Measurements from ENCODE around the gene CDH7.

Gene CDH7, protein sequence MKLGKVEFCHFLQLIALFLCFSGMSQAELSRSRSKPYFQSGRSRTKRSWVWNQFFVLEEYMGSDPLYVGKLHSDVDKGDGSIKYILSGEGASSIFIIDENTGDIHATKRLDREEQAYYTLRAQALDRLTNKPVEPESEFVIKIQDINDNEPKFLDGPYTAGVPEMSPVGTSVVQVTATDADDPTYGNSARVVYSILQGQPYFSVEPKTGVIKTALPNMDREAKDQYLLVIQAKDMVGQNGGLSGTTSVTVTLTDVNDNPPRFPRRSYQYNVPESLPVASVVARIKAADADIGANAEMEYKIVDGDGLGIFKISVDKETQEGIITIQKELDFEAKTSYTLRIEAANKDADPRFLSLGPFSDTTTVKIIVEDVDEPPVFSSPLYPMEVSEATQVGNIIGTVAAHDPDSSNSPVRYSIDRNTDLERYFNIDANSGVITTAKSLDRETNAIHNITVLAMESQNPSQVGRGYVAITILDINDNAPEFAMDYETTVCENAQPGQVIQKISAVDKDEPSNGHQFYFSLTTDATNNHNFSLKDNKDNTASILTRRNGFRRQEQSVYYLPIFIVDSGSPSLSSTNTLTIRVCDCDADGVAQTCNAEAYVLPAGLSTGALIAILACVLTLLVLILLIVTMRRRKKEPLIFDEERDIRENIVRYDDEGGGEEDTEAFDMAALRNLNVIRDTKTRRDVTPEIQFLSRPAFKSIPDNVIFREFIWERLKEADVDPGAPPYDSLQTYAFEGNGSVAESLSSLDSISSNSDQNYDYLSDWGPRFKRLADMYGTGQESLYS

DNA sequence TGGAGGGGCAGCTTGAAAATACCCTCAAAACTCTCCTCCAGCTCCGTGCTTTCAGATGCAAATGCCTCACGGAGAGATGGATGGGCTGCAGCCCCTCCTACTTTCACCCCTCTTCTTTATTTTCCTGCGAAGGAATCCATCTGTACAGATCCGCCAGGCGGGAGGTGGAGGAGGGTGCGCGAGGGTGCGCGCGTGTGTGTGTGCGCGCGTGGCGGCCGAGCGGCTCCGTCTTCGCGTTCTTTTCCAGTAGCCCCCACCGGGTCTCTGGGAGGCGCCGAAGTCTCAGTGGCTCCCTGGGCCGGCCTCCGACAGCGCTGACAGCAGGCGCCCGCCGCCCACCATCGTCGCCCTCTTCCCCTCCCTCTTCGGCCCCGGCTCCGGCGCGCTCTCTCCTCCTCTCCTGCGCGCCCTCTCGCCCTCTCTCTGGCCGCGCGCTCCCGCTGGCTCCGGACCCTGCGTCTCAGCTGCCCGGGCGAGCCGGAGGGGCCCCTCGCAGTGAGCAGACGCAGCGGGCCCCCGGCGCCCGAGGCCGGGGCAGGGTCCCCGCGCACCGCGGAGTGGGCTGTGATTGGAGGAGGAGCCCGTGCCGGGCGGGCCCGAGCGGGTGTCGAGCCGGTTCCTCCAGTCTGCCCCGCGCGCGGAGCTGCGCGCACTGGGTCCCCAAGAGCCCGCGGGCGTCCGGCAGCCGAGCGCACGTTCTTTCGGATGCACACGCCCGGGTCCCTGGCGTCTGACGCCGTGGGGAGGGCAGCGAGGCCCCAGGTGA is at the start of gene CDH7:
TSS of gene CDH7 (plus strand) at position 624 of the 766 bp plus-strand sequence. CDS start 11,831 bp downstream, outside the sequence.
- no peak within 1 kb of the TSS for H3K9ac ChIP-seq
- H3K4me3 ChIP-seq = no peak within 1 kb of the TSS; a peak in 2 of 20 replicates
- H3K4me2 ChIP-seq = no peak within 1 kb of the TSS
- peaks cover 15 to 26% (median 21%) of the 10 kb centered on the region in 11 experiments for H3K9me3 ChIP-seq (replicated peaks in 1 of 11)
- peaks cover 0 to 7% (median 0%) of the 10 kb centered on the region in 10 experiments; a peak in 1 of 20 replicates for H3K4me1 ChIP-seq
- no peaks in the 10 kb centered on the region for H4K20me1 ChIP-seq
- H3K36me3 ChIP-seq = no peaks in the 10 kb centered on the region
- no peak for TF ChIP-seq Cebpa-rat (IDR thresholded peaks at IDR 0.05)
- H3K27ac ChIP-seq = no peak within 1 kb of the TSS
- no peaks in the 10 kb centered on the region for H3K27me3 ChIP-seq

DNA sequence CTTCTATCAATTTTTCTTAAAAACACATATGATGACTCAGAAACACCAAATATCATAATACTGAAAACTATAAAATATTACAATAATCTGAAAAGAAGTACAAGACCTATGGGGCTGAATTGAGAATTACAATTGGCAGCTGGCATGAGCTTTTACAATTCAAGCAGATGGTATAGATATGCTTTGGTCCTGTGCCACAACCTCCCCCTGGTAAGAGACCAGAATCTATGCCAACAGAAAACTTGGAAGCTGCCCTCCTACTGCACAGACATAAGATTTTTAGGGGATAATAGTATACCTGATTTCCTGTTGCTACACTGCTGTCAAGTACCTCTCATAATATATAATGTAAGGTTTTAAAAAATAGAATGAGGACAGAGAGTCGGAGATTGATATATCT is 46.8 kb upstream of the CDH7 start:
- no peaks in the 10 kb centered on the region for H3K27me3 ChIP-seq
- no peak overlapping the region for H3K4me2 ChIP-seq
- no peaks in the 10 kb centered on the region for H4K20me1 ChIP-seq
- no peak for TF ChIP-seq Cebpa-rat (IDR thresholded peaks at IDR 0.05)
- no peaks in the 10 kb centered on the region for H3K4me1 ChIP-seq
- H3K27ac ChIP-seq = no peak overlapping the region
- H3K9ac ChIP-seq = no peak overlapping the region
- H3K9me3 ChIP-seq (replicated peaks in 1 of 11) = peaks cover 0 to 3% (median 0%) of the 10 kb centered on the region in 11 experiments; a peak in 3 of 22 replicates
- no peak overlapping the region for H3K4me3 ChIP-seq
- no peaks in the 10 kb centered on the region for H3K36me3 ChIP-seq

DNA sequence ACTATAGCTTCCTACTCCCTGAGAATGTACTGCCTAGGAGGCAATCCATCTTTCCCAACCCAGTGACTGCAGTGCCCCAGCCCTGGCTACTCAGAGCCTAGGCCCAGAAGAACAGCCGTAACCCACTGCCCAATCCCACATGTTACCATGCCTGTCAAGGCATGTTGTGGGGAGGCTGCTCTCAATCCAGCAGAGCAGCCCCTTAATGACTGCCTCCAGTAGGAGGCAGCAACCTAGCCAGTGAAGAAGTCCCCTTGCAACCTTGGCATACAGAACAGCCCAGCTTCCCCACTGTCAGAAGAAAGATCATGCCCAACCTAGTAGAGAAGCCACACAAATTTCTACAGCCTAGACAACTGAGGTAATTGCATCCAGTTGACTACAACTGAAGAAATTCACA is 44.2 kb upstream of the CDH7 start:
- Histone ChIP-seq H3K4me1 (no peaks in the 10 kb centered on the region), H3K4me3 (no peak overlapping the region), H3K9me3 (replicated peaks in 1 of 11) (peaks cover 0 to 3% (median 0%) of the 10 kb centered on the region in 11 experiments; a peak in 3 of 22 replicates), H3K9ac (no peak overlapping the region), H3K4me2 (no peak overlapping the region), H3K27ac (no peak overlapping the region), H3K27me3 (no peaks in the 10 kb centered on the region), H3K36me3 (no peaks in the 10 kb centered on the region), H4K20me1 (no peaks in the 10 kb centered on the region)
- TF ChIP-seq Cebpa-rat (IDR thresholded peaks at IDR 0.05) = no peak

DNA sequence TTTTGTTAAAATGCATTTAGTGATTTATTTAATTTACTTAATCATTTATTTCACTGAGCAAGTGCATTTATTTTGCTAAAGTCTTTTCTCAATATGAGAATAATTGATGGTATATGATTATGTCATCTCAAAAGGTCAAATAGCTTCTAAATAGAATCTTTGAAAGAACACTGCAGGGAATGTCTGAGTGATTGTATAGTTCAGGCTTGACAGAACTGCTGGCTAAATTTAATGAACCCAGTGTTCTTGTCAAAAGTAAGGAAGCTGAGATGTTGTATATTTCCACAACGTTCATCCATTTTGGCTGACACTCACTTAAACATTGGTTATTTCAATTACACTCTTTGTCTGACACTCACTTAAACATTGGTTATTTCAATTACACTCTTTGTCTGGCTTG is 39.3 kb upstream of the CDH7 start:
- H3K4me3 ChIP-seq = no peak overlapping the region
- no peak overlapping the region for H3K9ac ChIP-seq
- no peak overlapping the region for H3K4me2 ChIP-seq
- H3K27me3 ChIP-seq = no peaks in the 10 kb centered on the region
- no peaks in the 10 kb centered on the region for H3K36me3 ChIP-seq
- peaks cover 0 to 3% (median 0%) of the 10 kb centered on the region in 11 experiments; a peak in 3 of 22 replicates for H3K9me3 ChIP-seq (replicated peaks in 1 of 11)
- H4K20me1 ChIP-seq = no peaks in the 10 kb centered on the region
- TF ChIP-seq Cebpa-rat (IDR thresholded peaks at IDR 0.05) = no peak
- no peaks in the 10 kb centered on the region for H3K4me1 ChIP-seq
- H3K27ac ChIP-seq = no peak overlapping the region

DNA sequence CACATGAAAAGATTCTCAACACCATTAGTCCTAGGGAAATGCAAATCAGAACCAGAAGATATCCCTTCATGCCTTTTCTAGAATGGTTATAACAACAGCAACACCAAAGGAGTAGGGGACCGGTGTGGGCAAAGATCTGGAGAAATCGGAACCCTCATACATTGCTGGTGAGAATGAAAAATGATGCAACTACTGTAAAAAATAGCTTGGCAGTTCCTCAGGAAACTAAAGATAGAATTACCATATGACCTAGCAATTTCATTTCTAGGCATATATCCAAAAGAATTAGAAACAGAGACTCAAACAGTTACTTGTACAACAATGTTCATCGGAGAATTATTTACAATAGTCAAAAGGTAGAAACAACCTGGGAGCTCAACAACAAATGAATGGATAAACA is 29.2 kb upstream of the CDH7 start:
- Histone ChIP-seq H4K20me1 (no peaks in the 10 kb centered on the region), H3K36me3 (no peaks in the 10 kb centered on the region), H3K27ac (no peak overlapping the region), H3K27me3 (no peaks in the 10 kb centered on the region), H3K4me1 (peaks cover 0 to 7% (median 0%) of the 10 kb centered on the region in 10 experiments; a peak in 2 of 20 replicates), H3K4me2 (peak overlapping the region in 2 of 11 experiments; percentile 8 to 46; a peak in 3 of 22 replicates), H3K9me3 (replicated peaks in 1 of 11) (peaks cover 0 to 11% (median 4%) of the 10 kb centered on the region in 11 experiments; a peak in 5 of 22 replicates), H3K9ac (no peak overlapping the region), H3K4me3 (no peak overlapping the region)
- no peak for TF ChIP-seq Cebpa-rat (IDR thresholded peaks at IDR 0.05)

DNA sequence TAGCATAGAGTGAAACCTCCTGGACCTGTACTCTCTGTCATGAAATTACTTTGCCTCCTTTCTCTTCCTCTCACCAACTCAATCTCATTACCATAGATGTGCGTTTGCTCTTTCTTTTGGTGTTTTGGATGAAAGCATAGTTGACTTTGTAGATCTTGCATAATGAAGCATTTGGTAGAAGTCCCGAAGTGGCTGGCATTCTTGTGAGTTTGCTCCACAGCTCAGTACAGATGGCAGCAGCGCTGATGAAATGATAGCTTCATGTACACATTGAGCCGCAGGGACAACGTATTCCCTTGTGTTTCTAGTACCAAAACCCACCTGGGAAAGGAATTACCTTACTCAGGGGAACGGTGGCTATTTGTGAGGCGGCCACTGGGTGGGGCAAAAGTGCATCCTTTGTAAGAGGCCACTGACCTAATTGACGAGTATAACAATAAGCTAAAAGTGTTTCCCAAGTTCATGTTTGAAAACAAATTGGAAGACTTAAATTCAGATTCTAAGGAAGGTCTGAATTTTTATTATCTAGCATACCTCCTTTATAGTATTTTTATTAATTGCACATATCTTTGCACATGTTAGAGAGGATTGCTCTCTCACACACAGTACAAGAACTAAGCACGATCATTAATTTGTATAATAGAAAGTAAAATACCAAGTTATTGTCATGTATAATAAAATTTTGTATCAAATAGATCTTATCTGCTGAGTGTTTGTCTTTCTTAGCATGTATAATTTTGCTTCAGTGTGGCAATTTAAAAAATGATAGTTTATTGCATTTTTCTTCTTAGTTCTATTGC is 25.4 kb upstream of the CDH7 start:
- no peak overlapping the region for H3K9ac ChIP-seq
- H3K4me2 ChIP-seq = no peak overlapping the region
- no peaks in the 10 kb centered on the region for H4K20me1 ChIP-seq
- no peak overlapping the region for H3K27ac ChIP-seq
- no peak for TF ChIP-seq Cebpa-rat (IDR thresholded peaks at IDR 0.05)
- no peaks in the 10 kb centered on the region for H3K9me3 ChIP-seq (replicated peaks in 1 of 11)
- H3K27me3 ChIP-seq = no peaks in the 10 kb centered on the region
- peaks cover 0 to 7% (median 0%) of the 10 kb centered on the region in 10 experiments; a peak in 2 of 20 replicates for H3K4me1 ChIP-seq
- H3K36me3 ChIP-seq = no peaks in the 10 kb centered on the region
- H3K4me3 ChIP-seq = no peak overlapping the region

DNA sequence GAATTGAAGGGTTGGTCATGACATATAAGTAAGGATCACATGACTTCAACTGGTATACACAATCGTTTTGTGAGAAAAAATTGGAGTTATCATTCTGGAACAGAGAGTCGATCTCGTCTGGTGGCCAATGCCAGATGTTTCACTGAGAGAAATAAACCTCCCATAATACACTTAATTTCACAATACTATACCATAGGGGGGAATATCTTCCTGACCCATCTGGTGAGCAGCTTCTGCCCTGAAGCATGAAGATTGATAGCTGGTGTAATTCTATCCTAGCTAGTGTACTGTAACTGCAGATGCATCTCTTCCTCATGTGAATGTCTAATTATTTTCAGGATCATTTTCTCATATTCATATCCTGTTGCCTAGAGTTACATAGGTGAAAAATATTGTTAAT is 15.7 kb upstream of the CDH7 start:
- H3K27me3 ChIP-seq = no peaks in the 10 kb centered on the region

DNA sequence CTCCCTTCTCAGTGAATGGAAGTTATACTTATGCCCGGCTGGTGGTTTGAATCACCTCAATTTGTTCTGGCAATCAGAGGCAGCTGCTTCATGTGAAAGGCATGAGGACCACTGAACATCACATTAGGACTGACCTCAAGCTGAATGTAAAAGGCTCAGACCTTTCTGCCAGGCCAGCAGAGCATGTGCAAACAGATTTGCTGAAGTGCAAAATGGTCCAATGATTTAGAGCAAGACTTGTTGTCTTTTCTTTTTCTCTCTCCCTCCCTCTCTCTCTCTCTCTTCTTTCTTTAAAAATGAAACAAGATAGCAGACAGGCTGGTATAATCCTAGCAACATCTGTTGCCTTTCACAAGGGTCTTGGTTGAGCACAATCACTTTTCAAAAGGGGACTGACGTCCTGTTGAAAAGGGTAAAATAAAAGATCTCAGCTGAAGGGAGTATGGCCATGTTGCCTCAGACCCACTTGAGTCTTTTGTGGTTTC is 13.3 kb upstream of the CDH7 start:
- H3K36me3 ChIP-seq = no peaks in the 10 kb centered on the region
- no peaks in the 10 kb centered on the region for H3K9me3 ChIP-seq (replicated peaks in 1 of 11)
- H3K27ac ChIP-seq = no peak overlapping the region; a peak in 1 of 22 replicates
- H4K20me1 ChIP-seq = no peaks in the 10 kb centered on the region
- H3K27me3 ChIP-seq = no peaks in the 10 kb centered on the region
- TF ChIP-seq Cebpa-rat (IDR thresholded peaks at IDR 0.05) = no peak
- H3K4me1 ChIP-seq = peaks cover 0 to 5% (median 0%) of the 10 kb centered on the region in 10 experiments; a peak in 4 of 20 replicates
- no peak overlapping the region for H3K4me3 ChIP-seq
- peak overlapping the region in 4 of 11 experiments; percentile 16 to 38 (median 23); a peak in 3 of 22 replicates for H3K4me2 ChIP-seq
- H3K9ac ChIP-seq = no peak overlapping the region

More for the DNA sequence above, 15.7 kb upstream of the CDH7 start:
- H3K27ac ChIP-seq = no peak overlapping the region
- TF ChIP-seq Cebpa-rat (IDR thresholded peaks at IDR 0.05) = no peak
- H3K36me3 ChIP-seq = no peaks in the 10 kb centered on the region
- no peak overlapping the region for H3K4me2 ChIP-seq
- H3K9me3 ChIP-seq (replicated peaks in 1 of 11) = no peaks in the 10 kb centered on the region
- H4K20me1 ChIP-seq = no peaks in the 10 kb centered on the region
- H3K4me3 ChIP-seq = no peak overlapping the region
- no peak overlapping the region for H3K9ac ChIP-seq
- H3K4me1 ChIP-seq = peaks cover 0 to 5% (median 0%) of the 10 kb centered on the region in 10 experiments; a peak in 4 of 20 replicates
